ENCODE measurements around the gene TNFAIP6.

Gene TNFAIP6

DNA sequence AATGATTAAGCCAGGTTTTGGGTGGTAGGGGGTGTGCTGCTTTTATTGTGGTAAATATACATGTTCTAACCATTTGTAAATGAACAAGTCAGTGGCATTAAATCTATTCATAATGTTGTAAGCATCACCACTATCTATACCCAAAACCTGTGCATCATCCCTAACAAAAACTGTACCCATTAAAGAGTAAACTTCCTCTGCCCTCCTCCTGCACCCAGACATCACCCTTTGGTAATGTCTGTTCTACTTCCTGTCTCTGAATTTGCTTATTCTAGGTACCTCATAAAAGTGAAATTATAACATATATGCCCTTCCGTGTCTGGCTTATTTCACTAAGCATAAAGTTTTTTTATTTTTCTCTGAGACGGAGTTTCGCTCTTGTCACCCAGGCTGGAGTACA, 66.4 kb downstream of the TNFAIP6 start:
- DNase-seq, result no peak

Data from NCI-H2029 treated with DMSO at 0.1 percent for 48 hours (cell line).